K562 (cell line): ENCODE data around the gene UBR4. TPM values are rescaled to one million over a fixed set of nuclear protein-coding genes. Genes with fewer than 3 reads are reported as not detected.

Experiments
- ATAC-seq: fragments of 200-7000 bp; cut with Tn5 transposase; 3 replicates; pipeline ENCODE4 v1.9.1; 2020; ENCODE audit warnings: moderate library complexity
- BruUV-seq: library from RNA; stranded (reverse); fragments of 400-500 nt; replicated peaks from 2 replicates; lab custom pipeline; 2021; lab: Mats Ljungman, UMichigan
- CTCF ChIA-PET: fragments of 300-600 bp; formaldehyde crosslinking; extraction: SDS; loops from one replicate; lab custom pipeline; 2021; ENCODE audit warnings: low intra/inter-chr PET ratio; lab: Yijun Ruan, JAX
- POLR2A ChIA-PET: fragments of 300-600, 350-650 bp; sonication (Branson Sonifier 250); formaldehyde crosslinking; extraction: SDS; loops from one replicate; lab custom pipeline; 2021; ENCODE audit warnings: antibody characterized with exemption, inconsistent platforms; lab: Yijun Ruan, JAX
- DNase-seq, 4 experiments: peaks; one replicate each; pipeline versions ENCODE4 v3.0.0 to v3.0.0-alpha.2; 2011 to 2018; ENCODE audit warnings: low spot score in 3 of 4, mixed read lengths in 3 of 4; ENCODE audit errors: extremely low read depth in 1 of 4
- FAIRE-seq: peaks from 2 replicates; lab custom pipeline; 2011; peaks lifted over from hg19 to GRCh38; lab: Jason Lieb, UNC
- H2AFZ ChIP-seq: 2 replicates; pipeline ENCODE4 v1.6.0; 2011; ENCODE audit warnings: low read depth, low read length, control low read depth, inconsistent platforms
- H3K27ac ChIP-seq: fragments of 200-600 bp; 3 replicates; pipeline ENCODE4 v1.8.0; 2011; ENCODE audit warnings: low read depth, mild to moderate bottlenecking, control low read depth, inconsistent platforms, low read length, moderate library complexity, mixed read lengths; ENCODE audit errors: extremely low read depth
- H3K27me3 ChIP-seq, 2 experiments: fragments of 300-600 bp in 1 of 2; 2 replicates in 1 of 2; 3 replicates in 1 of 2; pipeline versions ENCODE4 v1.6.0 to v1.8.0; 2011; ENCODE audit warnings: inconsistent platforms in 2 of 2, low read length in 2 of 2, mild to moderate bottlenecking in 1 of 2, mixed read lengths in 1 of 2, moderate library complexity in 1 of 2; ENCODE audit not compliant: control insufficient read depth in 2 of 2, insufficient read depth in 2 of 2
- H3K36me3 ChIP-seq: fragments of 300-600 bp; 3 replicates; pipeline ENCODE4 v1.8.0; 2011; ENCODE audit warnings: mild to moderate bottlenecking, low read length, inconsistent platforms; ENCODE audit not compliant: control insufficient read depth, insufficient read depth
- H3K4me1 ChIP-seq, 2 experiments: fragments of 200-600 bp in 1 of 2; replicated peaks in 1 of 2; 2 replicates in 1 of 2; 3 replicates in 1 of 2; pipeline versions ENCODE4 v1.5.1 to v1.8.0; 2011; ENCODE audit warnings: inconsistent platforms in 2 of 2, low read length in 2 of 2, mild to moderate bottlenecking in 1 of 2, mixed read lengths in 1 of 2, moderate library complexity in 1 of 2; ENCODE audit not compliant: control insufficient read depth in 2 of 2, insufficient read depth in 2 of 2
- H3K4me2 ChIP-seq: 2 replicates; pipeline ENCODE4 v1.6.1; 2011; ENCODE audit warnings: low read length, control low read depth, inconsistent platforms, mixed read lengths; ENCODE audit not compliant: insufficient read depth
- H3K4me3 ChIP-seq: fragments of 200-600 bp; sonication (generic), shearing (Covaris generic); 2 replicates; pipeline ENCODE4 v1.5.1; 2016; ENCODE audit warnings: control low read depth, inconsistent platforms
- H3K79me2 ChIP-seq: fragments of 200-600 bp; 3 replicates; pipeline ENCODE4 v1.8.0; 2011; ENCODE audit warnings: low read length, inconsistent platforms; ENCODE audit not compliant: control insufficient read depth, insufficient read depth
- H3K9ac ChIP-seq, 2 experiments: 2 replicates each; pipeline versions ENCODE4 v1.6.0 to v1.6.1; 2011; ENCODE audit warnings: low read depth in 2 of 2, low read length in 2 of 2, control low read depth in 1 of 2, inconsistent platforms in 1 of 2, mild to moderate bottlenecking in 1 of 2, mixed read lengths in 1 of 2; ENCODE audit not compliant: insufficient read depth in 1 of 2
- H3K9me1 ChIP-seq: one replicate; pipeline ENCODE4 v1.6.0; 2011; ENCODE audit warnings: inconsistent platforms, mild to moderate bottlenecking, low read length, moderate library complexity; ENCODE audit not compliant: control insufficient read depth, insufficient read depth
- H3K9me3 ChIP-seq: replicated peaks from 2 replicates; pipeline ENCODE4 v1.5.1; 2011; ENCODE audit warnings: low read depth, low read length, inconsistent platforms; ENCODE audit not compliant: control insufficient read depth, insufficient read depth
- H4K20me1 ChIP-seq: replicated peaks from 2 replicates; pipeline ENCODE4 v1.6.1; 2011; ENCODE audit warnings: low read length, inconsistent platforms, mixed read lengths; ENCODE audit not compliant: control insufficient read depth, insufficient read depth
- KDM1A ChIP-seq, 2 experiments: fragments of 450-650 bp; IDR thresholded peaks; 2 replicates each; pipeline ENCODE4 v1.6.1; 2016; ENCODE audit warnings: mild to moderate bottlenecking in 2 of 2
- USF1 ChIP-seq: sonication (generic); formaldehyde crosslinking; IDR thresholded peaks from 2 replicates; pipeline ENCODE4 v1.9.0; 2022; ENCODE audit warnings: mild to moderate bottlenecking, missing genetic modification reagents
- ZC3H8 ChIP-seq: fragments of 450-650 bp; IDR thresholded peaks from 2 replicates; pipeline ENCODE4 v1.6.1; 2017
- WGBS: fragments of 100-300 bp; shearing (Covaris generic); methylation state at CpG from one replicate; pipeline ENCODE4 v1.1.6; 2016; ENCODE audit warnings: low coverage, mixed read lengths; ENCODE audit not compliant: insufficient coverage; ENCODE audit errors: missing lambda C conversion rate; 5-methylcytosine and 5-hydroxymethylcytosine counted together
- in situ Hi-C: fragments of 300-500 bp; cut with MboI; formaldehyde crosslinking; loops from 4 replicates; pipeline ENCODE4 v1.15.0; 2018; ENCODE audit warnings: inconsistent platforms, mixed read lengths
- intact Hi-C: fragments of 100-400 bp; cut with micrococcal nuclease; formaldehyde crosslinking; loops from 2 replicates; pipeline ENCODE4 v1.14.2; 2022
- polyA plus RNA-seq, 8 experiments: library from polyadenylated mRNA; depleted of rRNA in 4 of 8; stranded (reverse) in 5 of 8; unstranded in 3 of 8; fragments of >200 nt; fragmentation: Nextera tagmentation in 2 of 8; fragmentation: Illumina TruSeq in 1 of 8; extraction: Ambion mirVana in 2 of 8; extraction: Trizol in 1 of 8; gene quantifications; 2 replicates each; pipeline versions ENCODE4 v1.2.1 to v1.2.3, GENCODE V29; 2011 to 2014; ENCODE audit warnings: inconsistent platforms in 1 of 8, missing spikeins in 1 of 8
- total RNA-seq, 7 experiments: library from RNA; depleted of rRNA in 6 of 7; stranded (reverse); fragments of >200 nt in 6 of 7; fragmentation: Illumina TruSeq in 2 of 7; extraction: Trizol in 2 of 7; gene quantifications; 2 replicates each; pipeline versions ENCODE4 v1.2.1 to v1.2.3, GENCODE V29; 2011 to 2021; ENCODE audit warnings: low replicate concordance in 1 of 7
- TF ChIP-seq, protein P1 (sequence below): sonication (generic); formaldehyde crosslinking; IDR thresholded peaks from 2 replicates; pipeline ENCODE4 v1.9.0; 2022; ENCODE audit warnings: mild to moderate bottlenecking, missing genetic modification reagents

Gene UBR4
- total and polyA plus RNA-seq, 9 of the 15 experiments (the other 6 are each of a cell fraction or from before 2014, with no cell fraction given): 55.4 to 277 (median 123) TPM

DNA sequence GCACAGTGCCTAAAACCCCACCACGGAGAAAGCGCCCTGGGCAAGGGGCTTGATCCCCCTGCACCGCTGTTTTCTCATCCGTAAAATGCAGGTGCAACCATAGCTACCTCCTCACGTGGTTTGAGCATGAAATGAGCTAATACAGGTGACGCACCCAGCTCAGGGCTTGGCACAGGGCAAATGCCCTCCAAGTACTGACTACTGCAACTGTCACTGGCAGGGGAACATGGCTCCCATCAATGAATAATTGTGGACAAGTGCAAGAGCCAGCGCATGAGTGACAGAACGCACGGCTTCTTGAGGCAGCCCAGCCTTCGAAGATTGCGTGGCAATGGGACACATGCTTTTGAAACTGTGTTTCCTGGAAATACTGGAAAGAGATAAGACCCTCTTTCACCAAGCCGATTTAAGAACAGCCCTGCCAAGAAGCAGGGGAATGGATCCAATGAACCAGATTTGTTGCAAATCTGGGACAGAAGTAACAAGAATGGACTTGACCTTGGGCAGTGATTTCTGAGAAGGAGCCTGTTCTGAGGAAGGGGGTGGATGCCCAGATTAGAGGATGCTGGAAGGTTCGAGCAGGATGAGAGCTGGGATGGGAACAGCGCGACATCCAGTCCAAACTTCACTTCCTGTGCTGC lies 160.8 kb downstream of the UBR4 start:
- intact Hi-C loops (no loop called here), in situ Hi-C loops (no loop called here)
- ATAC-seq: no peak
- Histone ChIP-seq H3K79me2 (no peaks in the 10 kb centered on the region), H3K9me1 (no peaks in the 10 kb centered on the region), H3K27me3 (peaks cover 73 to 93% of the 10 kb centered on the region in 2 experiments), H3K4me2 (no peak overlapping the region), H4K20me1 (peaks cover 10% of the 10 kb centered on the region), H3K36me3 (no peaks in the 10 kb centered on the region), H3K9ac (no peak overlapping the region), H2AFZ (no peak overlapping the region), H3K9me3 (no peaks in the 10 kb centered on the region), H3K27ac (no peak overlapping the region), H3K4me3 (no peak overlapping the region), H3K4me1 (peaks cover 0 to 1% of the 10 kb centered on the region in 2 experiments; a peak in 2 of 5 replicates)
- no peak for DNase-seq
- WGBS: 4% methylated on average over 15 of the region's 15 CpGs
- BruUV-seq: no TSS peak
- POLR2A ChIA-PET: no interaction called here
- FAIRE-seq: peak; percentile 15
- TF ChIP-seq, protein P1, sequence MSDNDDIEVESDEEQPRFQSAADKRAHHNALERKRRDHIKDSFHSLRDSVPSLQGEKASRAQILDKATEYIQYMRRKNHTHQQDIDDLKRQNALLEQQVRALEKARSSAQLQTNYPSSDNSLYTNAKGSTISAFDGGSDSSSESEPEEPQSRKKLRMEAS (CRISPR knock-in tag): 0 out of 2 replicates have a peak, but pooled peaks have one; percentile 11
- TF ChIP-seq USF1 (CRISPR knock-in tag): peak; percentile 35; the same call in 1 of the 2 replicates
- peak; percentile 87 to 88 for TF ChIP-seq KDM1A (IDR thresholded peaks at IDR 0.05)
- no peak for TF ChIP-seq ZC3H8
- CTCF ChIA-PET: no interaction called here
